HG03025 (cell line): ENCODE results near the gene SMC3.
"Not testable (repeated sequence)": the region's sequence is repeated elsewhere in the genome, so short reads cannot be mapped to it uniquely, and the experiment has no call there.

Experiments used
- ATAC-seq: cut with Tn5 transposase; IDR thresholded peaks from one replicate; pipeline ENCODE4 v1.9.1; 2021; ENCODE audit warnings: mild to moderate bottlenecking, moderate library complexity; ENCODE audit not compliant: unreplicated experiment, low FRiP score

SMC3 gene

GRCh38 chr10:110567201-110568054, at the start of gene SMC3:
Gene SMC3, plus strand, starts transcription at chr10:110567695. Its CDS starts 122 bp downstream, at chr10:110567817.
- ATAC-seq, result peak; percentile 91

GRCh38 chr10:110522365-110522988, 45.0 kb upstream of the SMC3 start:
- ATAC-seq, result no peak

- no peak for ATAC-seq
These were observed 43.8 kb upstream of the SMC3 start for GRCh38 chr10:110523736-110524135.

- no peak for ATAC-seq
These were observed 43.2 kb upstream of the SMC3 start for GRCh38 chr10:110524179-110524858.

- no peak for ATAC-seq
These were observed 42.6 kb upstream of the SMC3 start for GRCh38 chr10:110524859-110525232.

- ATAC-seq, result no peak
These were observed 41.9 kb upstream of the SMC3 start for GRCh38 chr10:110525349-110526260.

GRCh38 chr10:110527731-110528171, 39.7 kb upstream of the SMC3 start:
- no peak for ATAC-seq

GRCh38 chr10:110528224-110528996, 39.1 kb upstream of the SMC3 start:
- peak; percentile 9 for ATAC-seq

- peak; percentile 76 for ATAC-seq
These were observed 38.4 kb upstream of the SMC3 start for GRCh38 chr10:110528997-110529524.

GRCh38 chr10:110529596-110530011, 37.9 kb upstream of the SMC3 start:
- no peak for ATAC-seq

GRCh38 chr10:110530131-110530831, 37.2 kb upstream of the SMC3 start:
- ATAC-seq, result no peak

GRCh38 chr10:110531687-110532086, 35.8 kb upstream of the SMC3 start:
- ATAC-seq, result no peak

- not testable (repeated sequence) for ATAC-seq
These were observed 34.9 kb upstream of the SMC3 start for GRCh38 chr10:110532628-110533027.

GRCh38 chr10:110533149-110533548, 34.3 kb upstream of the SMC3 start:
- no peak for ATAC-seq

GRCh38 chr10:110534571-110534970, 32.9 kb upstream of the SMC3 start:
- no peak for ATAC-seq

- ATAC-seq, result peak; percentile 63
These were observed 31.3 kb upstream of the SMC3 start for GRCh38 chr10:110535958-110536891.

- no peak for ATAC-seq
These were observed 28.4 kb upstream of the SMC3 start for GRCh38 chr10:110539091-110539490.

- no peak for ATAC-seq
These were observed 27.5 kb upstream of the SMC3 start for GRCh38 chr10:110540031-110540430.
